Measurements from ENCODE around the gene CPXM2.

DNA sequence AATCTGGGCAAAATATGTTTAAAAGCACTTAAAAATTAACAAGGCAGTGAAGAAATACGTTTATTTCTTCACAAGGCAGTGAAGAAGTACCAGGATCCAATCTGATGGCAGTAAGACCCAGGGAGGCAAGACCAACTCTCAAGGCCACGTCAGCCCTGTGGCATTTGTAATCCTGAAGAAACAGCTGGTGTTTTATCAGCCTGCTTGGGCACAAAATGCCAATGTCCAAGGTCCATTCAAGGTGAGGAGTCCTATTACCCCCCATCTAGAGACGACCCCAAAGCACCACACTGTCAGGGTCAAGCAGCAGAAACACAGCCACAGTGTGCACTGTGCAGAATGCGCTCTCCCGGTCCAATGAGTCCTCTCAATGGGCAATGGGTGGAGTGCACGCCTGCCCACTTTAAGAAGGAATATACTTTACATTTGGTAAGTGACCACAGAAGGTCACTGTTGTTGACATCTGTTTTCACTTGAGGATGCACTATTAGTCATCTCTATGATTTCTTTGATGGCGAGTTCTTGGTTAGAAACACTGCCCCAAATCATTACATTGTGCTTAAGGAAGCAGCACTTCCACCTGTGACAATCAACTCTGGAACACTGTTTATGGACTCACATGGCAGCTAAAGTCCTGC lies 12.8 kb downstream of the CPXM2 start:
- TF ChIP-seq EZH2 (IDR thresholded peaks at IDR 0.05; ENCODE audit: insufficient read depth, poor library complexity, severe bottlenecking) (no peak), EZH2phosphoT487 (IDR thresholded peaks at IDR 0.05; ENCODE audit: insufficient read depth, low read depth) (no peak)
